ENCODE data around the gene PAX7. TPM values are rescaled to one million over a fixed set of nuclear protein-coding genes. Genes with fewer than 3 reads are reported as not detected.

The PAX7 gene
- polyA plus RNA-seq, 1 of the 3 experiments (the other 2 are of a cell fraction): not detected

GRCh38 chr1:18716785-18717678, 86.4 kb downstream of the PAX7 start:
- no peak overlapping the region for H3K27ac ChIP-seq (ENCODE audit: low read depth in 2 of 2, low read length in 1 of 2)

GRCh38 chr1:18719786-18720451, 89.3 kb downstream of the PAX7 start:
- no peak overlapping the region for H3K9ac ChIP-seq
- no peak for TF ChIP-seq EZH2phosphoT487 (IDR thresholded peaks at IDR 0.05; ENCODE audit: borderline replicate concordance, low read depth)
- TF ChIP-seq TEAD4 (IDR thresholded peaks at IDR 0.05; ENCODE audit: borderline replicate concordance, insufficient read depth): no peak
- no peak for TF ChIP-seq FOSL2 (IDR thresholded peaks at IDR 0.05; ENCODE audit: borderline replicate concordance, low read depth)
- no peak for TF ChIP-seq RCOR1 (IDR thresholded peaks at IDR 0.05; ENCODE audit: low read length)
- no peak for TF ChIP-seq CHD2 (IDR thresholded peaks at IDR 0.05; ENCODE audit: low read length, partially characterized antibody)
- TF ChIP-seq, protein P1, sequence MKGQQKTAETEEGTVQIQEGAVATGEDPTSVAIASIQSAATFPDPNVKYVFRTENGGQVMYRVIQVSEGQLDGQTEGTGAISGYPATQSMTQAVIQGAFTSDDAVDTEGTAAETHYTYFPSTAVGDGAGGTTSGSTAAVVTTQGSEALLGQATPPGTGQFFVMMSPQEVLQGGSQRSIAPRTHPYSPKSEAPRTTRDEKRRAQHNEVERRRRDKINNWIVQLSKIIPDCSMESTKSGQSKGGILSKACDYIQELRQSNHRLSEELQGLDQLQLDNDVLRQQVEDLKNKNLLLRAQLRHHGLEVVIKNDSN (IDR thresholded peaks at IDR 0.05; ENCODE audit: borderline replicate concordance, low read depth): no peak
- TF ChIP-seq, protein P2, sequence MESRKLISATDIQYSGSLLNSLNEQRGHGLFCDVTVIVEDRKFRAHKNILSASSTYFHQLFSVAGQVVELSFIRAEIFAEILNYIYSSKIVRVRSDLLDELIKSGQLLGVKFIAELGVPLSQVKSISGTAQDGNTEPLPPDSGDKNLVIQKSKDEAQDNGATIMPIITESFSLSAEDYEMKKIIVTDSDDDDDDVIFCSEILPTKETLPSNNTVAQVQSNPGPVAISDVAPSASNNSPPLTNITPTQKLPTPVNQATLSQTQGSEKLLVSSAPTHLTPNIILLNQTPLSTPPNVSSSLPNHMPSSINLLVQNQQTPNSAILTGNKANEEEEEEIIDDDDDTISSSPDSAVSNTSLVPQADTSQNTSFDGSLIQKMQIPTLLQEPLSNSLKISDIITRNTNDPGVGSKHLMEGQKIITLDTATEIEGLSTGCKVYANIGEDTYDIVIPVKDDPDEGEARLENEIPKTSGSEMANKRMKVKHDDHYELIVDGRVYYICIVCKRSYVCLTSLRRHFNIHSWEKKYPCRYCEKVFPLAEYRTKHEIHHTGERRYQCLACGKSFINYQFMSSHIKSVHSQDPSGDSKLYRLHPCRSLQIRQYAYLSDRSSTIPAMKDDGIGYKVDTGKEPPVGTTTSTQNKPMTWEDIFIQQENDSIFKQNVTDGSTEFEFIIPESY (IDR thresholded peaks at IDR 0.05; ENCODE audit: borderline replicate concordance, low read depth): no peak
- no peak for TF ChIP-seq MEF2A (IDR thresholded peaks at IDR 0.05; ENCODE audit: borderline replicate concordance, low read depth)
- no peak overlapping the region for H3K27ac ChIP-seq (ENCODE audit: low read depth in 2 of 2, low read length in 1 of 2)
- H3K79me2 ChIP-seq (ENCODE audit: insufficient read depth): no peaks in the 10 kb centered on the region
- DNase-seq: no peak
- no peak overlapping the region for H2AFZ ChIP-seq (ENCODE audit: low read depth)
- WGBS (ENCODE audit: low lambda C conversion rate): 37% methylated on average over 7 of the region's 9 CpGs
- no peak overlapping the region for H3K4me2 ChIP-seq
- no peak overlapping the region for H3K4me3 ChIP-seq (ENCODE audit: low read depth in 2 of 2, low read length in 1 of 2)
- H3K27me3 ChIP-seq (ENCODE audit: insufficient read depth): peaks cover 28% of the 10 kb centered on the region
- H3K4me1 ChIP-seq (ENCODE audit: control insufficient read depth in 1 of 2, insufficient read depth in 2 of 2, low read depth in 1 of 2, low read length in 1 of 2): peaks cover 0 to 25% of the 10 kb centered on the region in 2 experiments; a peak in 1 of 4 replicates
- H3K36me3 ChIP-seq (replicated peaks in 1 of 2; ENCODE audit: control insufficient read depth in 1 of 2, insufficient read depth in 2 of 2, low read length in 1 of 2): no peaks in the 10 kb centered on the region
- H3K9me3 ChIP-seq: no peaks in the 10 kb centered on the region
- no peaks in the 10 kb centered on the region for H4K20me1 ChIP-seq (ENCODE audit: insufficient read depth)
- CTCF ChIA-PET: interaction anchor here (0.8 to 2.9 kb wide), 3 partner anchors 12 to 123 kb away, joined by 3 to 9 read pairs (median 3); no protein-coding TSS in a partner anchor
- POLR2A ChIA-PET: no interaction called here
- H3F3A ChIP-seq (replicated peaks; ENCODE audit: insufficient read depth): no peaks in the 10 kb centered on the region
- H3K9me2 ChIP-seq: no peaks in the 10 kb centered on the region

More at GRCh38 chr1:18716785-18717678, 86.4 kb downstream of the PAX7 start:
- no peak overlapping the region for H3K4me2 ChIP-seq
- no peaks in the 10 kb centered on the region for H3K79me2 ChIP-seq (ENCODE audit: insufficient read depth)
- H2AFZ ChIP-seq (ENCODE audit: low read depth): no peak overlapping the region
- H3K9me3 ChIP-seq: no peaks in the 10 kb centered on the region
- H3K4me3 ChIP-seq (ENCODE audit: low read depth in 2 of 2, low read length in 1 of 2): no peak overlapping the region; a peak in 1 of 4 replicates
- no peaks in the 10 kb centered on the region for H4K20me1 ChIP-seq (ENCODE audit: insufficient read depth)
- H3K9ac ChIP-seq: no peak overlapping the region
- ChIA-PET POLR2A (no interaction called here), CTCF (interaction anchor here (1.0 kb wide), 1 partner anchor 44 kb away, joined by 3 read pairs; no protein-coding TSS in a partner anchor)
- peaks cover 0 to 8% of the 10 kb centered on the region in 2 experiments; a peak in 1 of 4 replicates for H3K4me1 ChIP-seq (ENCODE audit: control insufficient read depth in 1 of 2, insufficient read depth in 2 of 2, low read depth in 1 of 2, low read length in 1 of 2)
- WGBS (ENCODE audit: low lambda C conversion rate): 28% methylated on average over 39 of the region's 72 CpGs
- H3K36me3 ChIP-seq (replicated peaks in 1 of 2; ENCODE audit: control insufficient read depth in 1 of 2, insufficient read depth in 2 of 2, low read length in 1 of 2): no peaks in the 10 kb centered on the region
- peaks cover 28% of the 10 kb centered on the region for H3K27me3 ChIP-seq (ENCODE audit: insufficient read depth)
- peak; percentile 89 for DNase-seq
- no peaks in the 10 kb centered on the region for H3F3A ChIP-seq (replicated peaks; ENCODE audit: insufficient read depth)
- TF ChIP-seq, protein P1 (IDR thresholded peaks at IDR 0.05; ENCODE audit: borderline replicate concordance, low read depth): no peak
- peak; percentile 28; the same call in 1 of the 2 replicates for TF ChIP-seq GATA2 (CRISPR knock-in tag; IDR thresholded peaks at IDR 0.05)
- TF ChIP-seq MEF2A (IDR thresholded peaks at IDR 0.05; ENCODE audit: borderline replicate concordance, low read depth): no peak
- TF ChIP-seq FOSL2 (IDR thresholded peaks at IDR 0.05; ENCODE audit: borderline replicate concordance, low read depth): no peak
- no peak for TF ChIP-seq RFX5 (IDR thresholded peaks at IDR 0.05; ENCODE audit: low read length)
- TF ChIP-seq RXRA (IDR thresholded peaks at IDR 0.05; ENCODE audit: borderline replicate concordance, low read depth): no peak
- TF ChIP-seq RAD21 (IDR thresholded peaks at IDR 0.05; ENCODE audit: low read length): no peak
- TF ChIP-seq GABPA (IDR thresholded peaks at IDR 0.05; ENCODE audit: low read depth): no peak
- no peaks in the 10 kb centered on the region for H3K9me2 ChIP-seq

Measured in SK-N-SH (cell line).